ENCODE data around the gene RERE. TPM values are rescaled to one million over a fixed set of nuclear protein-coding genes. Genes with fewer than 3 reads are reported as not detected.

Gene RERE
- total RNA-seq, 2 experiments from 2014 or later, result 73.1 to 211 TPM

DNA sequence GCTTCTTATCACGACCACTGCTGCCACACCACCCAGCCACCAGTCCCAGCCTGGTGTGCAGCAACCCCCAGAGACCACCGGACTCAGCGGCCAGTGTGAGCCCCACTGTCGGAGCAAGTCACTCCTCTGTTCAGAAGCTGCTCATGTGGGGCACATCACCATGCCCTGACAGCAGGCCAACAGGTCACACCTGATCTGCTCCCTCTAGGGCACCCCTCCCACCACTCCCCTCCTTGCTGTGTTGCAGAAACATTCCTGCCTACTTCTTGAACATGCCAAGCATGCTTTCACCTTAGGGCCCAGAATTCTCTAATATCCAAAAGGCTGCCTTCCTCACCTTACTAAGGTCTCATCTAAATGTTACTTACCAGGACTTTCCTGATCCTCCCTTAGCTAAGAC is 353.1 kb downstream of the RERE start:
- no peak for TF ChIP-seq EZH2phosphoT487 (IDR thresholded peaks at IDR 0.05; ENCODE audit: borderline replicate concordance, low read depth, low read length)
- TF ChIP-seq, protein P1, sequence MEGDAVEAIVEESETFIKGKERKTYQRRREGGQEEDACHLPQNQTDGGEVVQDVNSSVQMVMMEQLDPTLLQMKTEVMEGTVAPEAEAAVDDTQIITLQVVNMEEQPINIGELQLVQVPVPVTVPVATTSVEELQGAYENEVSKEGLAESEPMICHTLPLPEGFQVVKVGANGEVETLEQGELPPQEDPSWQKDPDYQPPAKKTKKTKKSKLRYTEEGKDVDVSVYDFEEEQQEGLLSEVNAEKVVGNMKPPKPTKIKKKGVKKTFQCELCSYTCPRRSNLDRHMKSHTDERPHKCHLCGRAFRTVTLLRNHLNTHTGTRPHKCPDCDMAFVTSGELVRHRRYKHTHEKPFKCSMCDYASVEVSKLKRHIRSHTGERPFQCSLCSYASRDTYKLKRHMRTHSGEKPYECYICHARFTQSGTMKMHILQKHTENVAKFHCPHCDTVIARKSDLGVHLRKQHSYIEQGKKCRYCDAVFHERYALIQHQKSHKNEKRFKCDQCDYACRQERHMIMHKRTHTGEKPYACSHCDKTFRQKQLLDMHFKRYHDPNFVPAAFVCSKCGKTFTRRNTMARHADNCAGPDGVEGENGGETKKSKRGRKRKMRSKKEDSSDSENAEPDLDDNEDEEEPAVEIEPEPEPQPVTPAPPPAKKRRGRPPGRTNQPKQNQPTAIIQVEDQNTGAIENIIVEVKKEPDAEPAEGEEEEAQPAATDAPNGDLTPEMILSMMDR (conservative IDR thresholded peaks at IDR 0.05; ENCODE audit: low read length), result no peak
- Histone ChIP-seq H3K4me3 (ENCODE audit: low read depth, low read length, poor library complexity, severe bottlenecking) (no peak overlapping the region), H3K4me2 (ENCODE audit: low read length) (peak overlapping the region; percentile 55; the same call in 1 of the 2 replicates), H3K9me3 (ENCODE audit: low read length) (no peaks in the 10 kb centered on the region), H3K4me1 (ENCODE audit: insufficient read depth, low read length, poor library complexity, severe bottlenecking) (peaks cover 88% of the 10 kb centered on the region), H3K27ac (ENCODE audit: low read depth, low read length, poor library complexity, severe bottlenecking) (peak overlapping the region; percentile 82), H4K20me1 (ENCODE audit: insufficient read depth, low read length) (no peaks in the 10 kb centered on the region), H2AFZ (ENCODE audit: low read length) (no peak overlapping the region), H3K36me3 (ENCODE audit: insufficient read depth, low read length) (peaks cover 28% of the 10 kb centered on the region; the same call in 1 of the 2 replicates), H3K79me2 (ENCODE audit: insufficient read depth, low read depth, low read length) (peaks cover 47% of the 10 kb centered on the region), H3K9me2 (ENCODE audit: insufficient read depth, low read length) (no peaks in the 10 kb centered on the region)
- DNase-seq (ENCODE audit: low spot score), result no peak
- intact Hi-C loops (cut with micrococcal nuclease; ENCODE audit: unreplicated experiment), result no loop called here
- POLR2A ChIA-PET, result interaction anchor here (0.6 to 0.7 kb wide), 2 partner anchors 9 to 54 kb away, joined by 3 to 4 read pairs; no protein-coding TSS in a partner anchor
- CTCF ChIA-PET (ENCODE audit: unreplicated experiment), result no interaction called here
- BruUV-seq (replicated peaks), result no TSS peak

DNA sequence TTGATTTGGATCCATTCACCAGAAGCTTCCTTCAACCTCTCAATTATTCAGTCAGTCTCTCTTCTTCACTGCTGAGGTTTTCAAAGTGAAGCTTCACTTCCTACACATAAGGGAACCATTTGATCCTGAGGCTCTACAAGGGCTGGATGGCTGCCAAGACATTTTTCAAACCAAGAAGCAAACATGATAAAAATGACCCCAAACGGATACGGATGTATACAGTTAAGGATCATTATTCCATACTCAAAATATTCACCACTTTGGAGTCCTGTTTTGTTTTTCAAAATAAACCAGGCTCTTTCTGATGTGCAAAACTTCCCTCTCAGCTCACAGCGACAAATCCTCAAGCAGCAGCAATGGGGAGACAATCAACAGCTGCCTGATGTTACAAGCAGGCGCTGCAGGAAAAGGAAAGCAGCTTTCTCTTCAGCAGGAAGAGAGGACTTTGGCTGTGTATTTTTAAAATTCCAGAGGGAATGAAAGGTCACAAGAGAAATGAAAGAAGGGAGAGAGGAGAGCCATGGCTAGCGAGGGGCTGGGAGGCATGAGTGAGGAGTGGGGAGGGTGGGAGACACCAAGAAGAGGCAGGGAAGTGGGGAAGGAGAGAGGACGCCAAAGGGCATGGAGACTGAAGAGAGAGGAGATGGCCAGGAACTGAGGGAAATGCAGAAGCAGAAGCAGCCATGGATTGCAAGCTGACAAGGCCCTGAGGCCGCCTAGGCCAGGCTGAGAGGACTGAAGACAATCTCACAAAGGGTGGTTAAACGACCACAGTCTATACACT is 354.1 kb downstream of the RERE start:
- no TSS peak for BruUV-seq (replicated peaks)
- H2AFZ ChIP-seq (ENCODE audit: low read length), result no peak overlapping the region; the same call in 1 of the 2 replicates
- peak overlapping the region; percentile 82 for H3K27ac ChIP-seq (ENCODE audit: low read depth, low read length, poor library complexity, severe bottlenecking)
- no peaks in the 10 kb centered on the region for H4K20me1 ChIP-seq (ENCODE audit: insufficient read depth, low read length)
- peaks cover 30% of the 10 kb centered on the region; the same call in 1 of the 2 replicates for H3K36me3 ChIP-seq (ENCODE audit: insufficient read depth, low read length)
- intact Hi-C loops (cut with micrococcal nuclease; ENCODE audit: unreplicated experiment), result no loop called here
- TF ChIP-seq, protein P1 (conservative IDR thresholded peaks at IDR 0.05; ENCODE audit: low read length), result no peak
- no peak for TF ChIP-seq EZH2phosphoT487 (IDR thresholded peaks at IDR 0.05; ENCODE audit: borderline replicate concordance, low read depth, low read length)
- ChIA-PET POLR2A (interaction anchor here (0.8 to 2.0 kb wide), 3 partner anchors 9 to 35 kb away, joined by 3 to 6 read pairs (median 3); no protein-coding TSS in a partner anchor), CTCF (ENCODE audit: unreplicated experiment) (interaction anchor here (0.5 to 1.3 kb wide), 2 partner anchors 9 to 386 kb away, joined by 3 to 5 read pairs; no protein-coding TSS in a partner anchor)
- peaks cover 94% of the 10 kb centered on the region for H3K4me1 ChIP-seq (ENCODE audit: insufficient read depth, low read length, poor library complexity, severe bottlenecking)
- H3K4me2 ChIP-seq (ENCODE audit: low read length), result peak overlapping the region; percentile 55
- peaks cover 52% of the 10 kb centered on the region for H3K79me2 ChIP-seq (ENCODE audit: insufficient read depth, low read depth, low read length)
- DNase-seq (ENCODE audit: low spot score), result peak; percentile 42
- no peaks in the 10 kb centered on the region for H3K9me2 ChIP-seq (ENCODE audit: insufficient read depth, low read length)
- peak overlapping the region; percentile 7 for H3K4me3 ChIP-seq (ENCODE audit: low read depth, low read length, poor library complexity, severe bottlenecking)
- H3K9me3 ChIP-seq (ENCODE audit: low read length), result no peaks in the 10 kb centered on the region

Data from OCI-LY7 (cell line).